Smooth muscle cell (in vitro differentiated cells): ENCODE data around the gene AMZ2. TPM values are rescaled to one million over a fixed set of nuclear protein-coding genes. Genes with fewer than 3 reads are reported as not detected.
"Not testable (repeated sequence)": the region's sequence is repeated elsewhere in the genome, so short reads cannot be mapped to it uniquely, and the experiment has no call there.

Experiments
- DNase-seq: peaks from one replicate; lab custom pipeline; 2025; ENCODE audit not compliant: unreplicated experiment; lab: John Stamatoyannopoulos, UW
- H2AFZ ChIP-seq: fragments of 200-600 bp; sonication (generic); 2 replicates; pipeline ENCODE4 v1.6.0; 2016; ENCODE audit warnings: antibody characterized with exemption, low read depth, mild to moderate bottlenecking
- H3F3A ChIP-seq: fragments of 200-600 bp; sonication (generic); 2 replicates; pipeline ENCODE4 v1.6.0; 2017; ENCODE audit warnings: antibody characterized with exemption, low read depth
- H3K27ac ChIP-seq: fragments of 200-600 bp; sonication (generic); 2 replicates; pipeline ENCODE4 v1.5.1; 2016; ENCODE audit warnings: low read depth, mild to moderate bottlenecking
- H3K27me3 ChIP-seq: fragments of 200-600 bp; sonication (generic); 2 replicates; pipeline ENCODE4 v1.6.1; 2016; ENCODE audit warnings: low read depth, mild to moderate bottlenecking
- H3K36me3 ChIP-seq: fragments of 200-600 bp; sonication (generic); 2 replicates; pipeline ENCODE4 v1.5.1; 2016; ENCODE audit warnings: low read depth
- H3K4me1 ChIP-seq: fragments of 200-600 bp; sonication (generic); 2 replicates; pipeline ENCODE4 v1.5.1; 2016; ENCODE audit warnings: low read depth
- H3K4me2 ChIP-seq: fragments of 200-600 bp; sonication (generic); 2 replicates; pipeline ENCODE4 v1.6.0; 2016; ENCODE audit warnings: mild to moderate bottlenecking
- H3K4me3 ChIP-seq: fragments of 200-600 bp; sonication (generic); 2 replicates; pipeline ENCODE4 v1.5.1; 2016; ENCODE audit warnings: mild to moderate bottlenecking
- H3K79me2 ChIP-seq: fragments of 200-600 bp; sonication (generic); 2 replicates; pipeline ENCODE4 v1.6.0; 2016; ENCODE audit warnings: low read depth, mild to moderate bottlenecking
- H3K9ac ChIP-seq: fragments of 200-600 bp; sonication (generic); 2 replicates; pipeline ENCODE4 v1.6.0; 2016; ENCODE audit warnings: low read depth
- H3K9me3 ChIP-seq: fragments of 200-600 bp; sonication (generic); replicated peaks from 2 replicates; pipeline ENCODE4 v1.5.1; 2016; ENCODE audit warnings: low read depth
- H4K20me1 ChIP-seq: fragments of 200-600 bp; sonication (generic); 2 replicates; pipeline ENCODE4 v1.6.0; 2016; ENCODE audit warnings: low read depth
- WGBS: methylation state at CpG from one replicate; pipeline ENCODE4 v1.1.7; 2016; ENCODE audit warnings: low lambda C conversion rate; 5-methylcytosine and 5-hydroxymethylcytosine counted together
- polyA plus RNA-seq: library from polyadenylated mRNA; unstranded; fragments of >200 nt; fragmentation: Nextera tagmentation; extraction: Ambion mirVana; gene quantifications from 2 replicates; pipeline ENCODE4 v1.2.1, GENCODE V29; 2016
- total RNA-seq: library from RNA; depleted of rRNA; stranded (reverse); fragments of >200 nt; gene quantifications from 2 replicates; pipeline ENCODE4 v1.2.3, GENCODE V29; 2014
- TF ChIP-seq, protein P1 (sequence below): fragments of 200-600 bp; sonication (generic); IDR thresholded peaks from 2 replicates; pipeline ENCODE4 v1.5.1; 2017; ENCODE audit warnings: borderline replicate concordance, mild to moderate bottlenecking, antibody characterized with exemption; ENCODE audit not compliant: insufficient read depth, poor library complexity, severe bottlenecking

Gene AMZ2
- total and polyA plus RNA-seq, 2 experiments from 2014 or later, result 66.3 to 75.5 TPM

GRCh38 chr17:68210570-68211315 is 37.1 kb upstream of the AMZ2 start:
- no peak overlapping the region for H3K4me3 ChIP-seq
- H3F3A ChIP-seq, result no peaks in the 10 kb centered on the region
- no peak overlapping the region for H3K27ac ChIP-seq
- no peaks in the 10 kb centered on the region for H4K20me1 ChIP-seq
- H3K79me2 ChIP-seq, result no peaks in the 10 kb centered on the region
- H3K4me1 ChIP-seq, result peaks cover 8% of the 10 kb centered on the region
- no peak overlapping the region for H3K4me2 ChIP-seq
- DNase-seq, result no peak
- H3K9me3 ChIP-seq, result no peaks in the 10 kb centered on the region
- no peaks in the 10 kb centered on the region for H3K27me3 ChIP-seq
- H2AFZ ChIP-seq, result no peak overlapping the region
- no peak overlapping the region for H3K9ac ChIP-seq
- TF ChIP-seq, protein P1, sequence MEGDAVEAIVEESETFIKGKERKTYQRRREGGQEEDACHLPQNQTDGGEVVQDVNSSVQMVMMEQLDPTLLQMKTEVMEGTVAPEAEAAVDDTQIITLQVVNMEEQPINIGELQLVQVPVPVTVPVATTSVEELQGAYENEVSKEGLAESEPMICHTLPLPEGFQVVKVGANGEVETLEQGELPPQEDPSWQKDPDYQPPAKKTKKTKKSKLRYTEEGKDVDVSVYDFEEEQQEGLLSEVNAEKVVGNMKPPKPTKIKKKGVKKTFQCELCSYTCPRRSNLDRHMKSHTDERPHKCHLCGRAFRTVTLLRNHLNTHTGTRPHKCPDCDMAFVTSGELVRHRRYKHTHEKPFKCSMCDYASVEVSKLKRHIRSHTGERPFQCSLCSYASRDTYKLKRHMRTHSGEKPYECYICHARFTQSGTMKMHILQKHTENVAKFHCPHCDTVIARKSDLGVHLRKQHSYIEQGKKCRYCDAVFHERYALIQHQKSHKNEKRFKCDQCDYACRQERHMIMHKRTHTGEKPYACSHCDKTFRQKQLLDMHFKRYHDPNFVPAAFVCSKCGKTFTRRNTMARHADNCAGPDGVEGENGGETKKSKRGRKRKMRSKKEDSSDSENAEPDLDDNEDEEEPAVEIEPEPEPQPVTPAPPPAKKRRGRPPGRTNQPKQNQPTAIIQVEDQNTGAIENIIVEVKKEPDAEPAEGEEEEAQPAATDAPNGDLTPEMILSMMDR, result no peak
- no peaks in the 10 kb centered on the region for H3K36me3 ChIP-seq
- 96% methylated on average over 10 of the region's 10 CpGs for WGBS

GRCh38 chr17:68213428-68214411 is 34.1 kb upstream of the AMZ2 start:
- H3K27me3 ChIP-seq, H3K9ac ChIP-seq, H3K4me3 ChIP-seq, H3K36me3 ChIP-seq, H3K79me2 ChIP-seq, H3K9me3 ChIP-seq, H2AFZ ChIP-seq, H3K4me1 ChIP-seq, H4K20me1 ChIP-seq, H3K4me2 ChIP-seq, DNase-seq, H3K27ac ChIP-seq, H3F3A ChIP-seq: not testable (repeated sequence)
- 84% methylated on average over 11 of the region's 11 CpGs for WGBS

DNA sequence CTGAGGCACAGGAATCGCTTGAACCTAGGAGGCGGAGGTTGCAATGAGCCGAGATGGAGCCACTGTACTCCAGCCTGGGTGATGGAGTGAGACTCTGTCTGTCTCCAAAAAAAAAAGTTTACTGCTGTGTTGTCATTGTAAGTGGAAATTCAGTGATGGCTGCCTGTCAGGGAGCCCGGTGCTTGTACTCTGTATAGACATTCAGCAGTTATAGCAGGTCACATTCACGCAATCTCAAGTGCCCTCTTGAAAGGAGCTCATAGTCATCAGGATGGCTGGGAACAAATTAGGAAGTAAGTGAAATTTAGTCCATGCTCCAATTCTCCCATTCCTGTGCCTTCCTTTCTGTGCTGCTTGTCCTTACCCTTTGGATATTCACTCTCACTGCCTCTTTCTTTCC is 32.4 kb upstream of the AMZ2 start:
- H3K79me2 ChIP-seq, H3K4me1 ChIP-seq, H3K9me3 ChIP-seq, H4K20me1 ChIP-seq, H3K9ac ChIP-seq, H3K27me3 ChIP-seq, H3F3A ChIP-seq, H2AFZ ChIP-seq, H3K4me3 ChIP-seq, H3K4me2 ChIP-seq, DNase-seq, H3K27ac ChIP-seq, H3K36me3 ChIP-seq: not testable (repeated sequence)
- WGBS, result 96% methylated on average over 5 of the region's 5 CpGs

DNA sequence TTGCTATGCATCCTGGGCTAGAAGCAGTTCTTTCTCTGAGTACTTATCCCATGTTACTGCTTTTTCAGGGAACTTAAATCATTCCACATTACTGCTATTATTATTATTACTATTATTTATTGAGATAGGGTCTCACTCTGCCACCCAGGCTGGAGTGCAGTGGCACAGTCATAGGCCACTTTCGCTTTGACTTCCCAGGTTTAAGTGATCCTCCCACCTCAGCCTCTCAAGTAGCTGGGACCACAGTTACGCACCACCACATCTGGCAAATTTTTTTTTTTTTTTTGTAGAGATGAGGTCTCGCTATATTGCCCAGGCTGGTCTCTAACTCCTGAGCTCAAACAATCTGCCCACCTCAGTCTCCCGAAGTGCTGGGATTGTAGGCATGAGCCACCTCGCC is 28.4 kb upstream of the AMZ2 start:
- WGBS, result 95% methylated on average over 5 of the region's 5 CpGs

DNA sequence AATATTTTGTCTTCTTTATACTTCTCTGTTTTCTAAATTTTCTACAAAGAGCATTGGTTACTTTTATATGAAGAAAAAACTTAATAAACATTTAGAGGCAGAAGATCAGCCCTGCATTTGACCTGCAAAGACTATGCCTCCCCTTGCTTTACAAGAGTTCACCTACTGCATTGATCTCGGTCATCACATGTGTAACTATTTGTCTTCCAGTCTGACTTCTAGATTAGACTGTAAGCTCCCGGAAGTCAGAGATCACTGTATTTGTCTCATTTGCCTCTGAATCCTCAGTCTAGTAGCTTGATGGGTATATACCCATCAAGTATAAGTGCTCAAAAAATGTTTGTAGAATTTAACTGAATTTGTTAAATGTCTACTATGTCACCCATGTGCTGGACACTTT is 27.7 kb upstream of the AMZ2 start:
- not testable (repeated sequence) for H2AFZ ChIP-seq, DNase-seq, H3K36me3 ChIP-seq, H3K4me2 ChIP-seq, H3K27me3 ChIP-seq, H3K9ac ChIP-seq, H4K20me1 ChIP-seq, H3K4me3 ChIP-seq, H3K27ac ChIP-seq, H3K4me1 ChIP-seq, H3F3A ChIP-seq, H3K9me3 ChIP-seq, H3K79me2 ChIP-seq
- WGBS, result 94% methylated on average over 2 of the region's 2 CpGs

More for the DNA sequence above, 28.4 kb upstream of the AMZ2 start:
- not testable (repeated sequence) for DNase-seq, H3K27ac ChIP-seq, H3K4me3 ChIP-seq, H4K20me1 ChIP-seq, H3K79me2 ChIP-seq, H3K9ac ChIP-seq, H3K36me3 ChIP-seq, H3F3A ChIP-seq, H3K27me3 ChIP-seq, H3K4me2 ChIP-seq, H3K4me1 ChIP-seq, H2AFZ ChIP-seq, H3K9me3 ChIP-seq

DNA sequence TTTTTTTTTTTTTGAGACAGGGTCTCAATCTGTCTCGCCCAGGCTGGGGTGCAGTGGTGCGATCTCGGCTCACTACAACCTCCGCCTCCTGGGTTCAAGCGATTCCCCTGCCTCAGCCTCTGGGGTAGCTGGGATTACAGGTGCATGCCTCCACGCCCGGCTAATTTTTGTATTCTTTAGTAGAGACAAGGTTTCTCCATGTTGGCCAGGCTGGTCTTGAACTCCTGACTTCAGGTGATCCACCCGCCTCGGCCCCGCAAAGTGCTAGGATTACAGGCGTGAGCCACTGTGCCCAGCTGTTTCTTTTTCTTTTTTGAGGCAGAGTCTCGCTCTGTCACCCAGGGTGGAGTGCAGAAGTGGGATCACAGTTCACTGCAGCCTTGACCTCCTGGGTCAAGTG is 27.1 kb upstream of the AMZ2 start:
- not testable (repeated sequence) for H3K4me2 ChIP-seq
- 95% methylated on average over 12 of the region's 12 CpGs for WGBS

More for the DNA sequence above, 27.1 kb upstream of the AMZ2 start:
- not testable (repeated sequence) for H3F3A ChIP-seq, DNase-seq, H3K36me3 ChIP-seq, H3K27ac ChIP-seq, H3K9me3 ChIP-seq, H2AFZ ChIP-seq, H3K4me3 ChIP-seq, H3K9ac ChIP-seq, H4K20me1 ChIP-seq, H3K4me1 ChIP-seq, H3K27me3 ChIP-seq, H3K79me2 ChIP-seq
